OCI-LY1 (cell line): Measurements from ENCODE around the gene ARAP3.

Experiments used
- H2AFZ ChIP-seq: fragments of 200-600 bp; sonication (generic), shearing (Covaris generic); 2 replicates; pipeline ENCODE4 v1.6.0; 2014; ENCODE audit warnings: antibody characterized with exemption, mild to moderate bottlenecking, low read length
- H3F3A ChIP-seq: fragments of 200-600 bp; sonication (generic), shearing (Covaris generic); 2 replicates; pipeline ENCODE4 v1.6.0; 2014; ENCODE audit warnings: mild to moderate bottlenecking, antibody characterized with exemption, low read length, moderate library complexity; ENCODE audit not compliant: insufficient read depth
- H3K27ac ChIP-seq: fragments of 200-600 bp; sonication (generic); 2 replicates; pipeline ENCODE4 v1.5.1; 2014; ENCODE audit warnings: low read length, mixed run types, mild to moderate bottlenecking, low read depth; ENCODE audit not compliant: poor library complexity, severe bottlenecking
- H3K27me3 ChIP-seq: fragments of 200-600 bp; sonication (generic); 2 replicates; pipeline ENCODE4 v1.6.0; 2014; ENCODE audit warnings: antibody characterized with exemption, mild to moderate bottlenecking, low read length, moderate library complexity; ENCODE audit not compliant: insufficient read depth
- H3K36me3 ChIP-seq: fragments of 200-600 bp; sonication (generic); 2 replicates; pipeline ENCODE4 v1.6.1; 2014; ENCODE audit warnings: mild to moderate bottlenecking, antibody characterized with exemption, low read length, moderate library complexity, mixed read lengths; ENCODE audit not compliant: insufficient read depth
- H3K4me1 ChIP-seq: fragments of 200-600 bp; sonication (generic); 2 replicates; pipeline ENCODE4 v1.5.1; 2014; ENCODE audit warnings: mild to moderate bottlenecking, low read length, moderate library complexity; ENCODE audit not compliant: insufficient read depth, severe bottlenecking
- H3K4me2 ChIP-seq: fragments of 200-600 bp; sonication (generic), shearing (Covaris generic); 2 replicates; pipeline ENCODE4 v1.6.1; 2014; ENCODE audit warnings: low read length
- H3K4me3 ChIP-seq: fragments of 200-600 bp; sonication (generic); 2 replicates; pipeline ENCODE4 v1.5.1; 2014; ENCODE audit warnings: low read length, low read depth, mild to moderate bottlenecking, mixed read lengths; ENCODE audit not compliant: poor library complexity, severe bottlenecking
- H3K79me2 ChIP-seq: fragments of 200-600 bp; shearing (Covaris generic); 2 replicates; pipeline ENCODE4 v1.6.1; 2016; ENCODE audit warnings: mixed run types, low read length, mixed read lengths; ENCODE audit not compliant: insufficient read depth
- H3K9ac ChIP-seq: fragments of 200-600 bp; sonication (generic), shearing (Covaris generic); 2 replicates; pipeline ENCODE4 v1.6.1; 2014; ENCODE audit warnings: mild to moderate bottlenecking, low read length, mixed read lengths
- H3K9me2 ChIP-seq: fragments of 200-600 bp; sonication (generic), shearing (Covaris generic); 2 replicates; pipeline ENCODE4 v1.6.1; 2014; ENCODE audit warnings: low read depth, mild to moderate bottlenecking, low read length, mixed read lengths
- H3K9me3 ChIP-seq: fragments of 200-600 bp; shearing (Covaris generic); 2 replicates; pipeline ENCODE4 v1.6.1; 2014; ENCODE audit warnings: low read length, mixed read lengths
- H4K20me1 ChIP-seq: fragments of 200-600 bp; sonication (generic), shearing (Covaris generic); 2 replicates; pipeline ENCODE4 v1.6.0; 2016; ENCODE audit warnings: mild to moderate bottlenecking, low read length; ENCODE audit not compliant: insufficient read depth
- CTCF ChIP-seq: fragments of 200-600 bp; sonication (generic), shearing (Covaris generic); IDR thresholded peaks from 2 replicates; pipeline ENCODE4 v1.5.1; 2017; ENCODE audit warnings: mild to moderate bottlenecking, antibody characterized with exemption, low read length, moderate library complexity, mixed read lengths
- EZH2 ChIP-seq: fragments of 200-600 bp; sonication (generic), shearing (Covaris generic); IDR thresholded peaks from 2 replicates; pipeline ENCODE4 v1.8.0; 2017; ENCODE audit warnings: borderline replicate concordance, mixed run types, mild to moderate bottlenecking, antibody characterized with exemption, low read length, moderate library complexity, mixed read lengths

Gene ARAP3

GRCh38 chr5:141674747-141675146, 7.3 kb downstream of the ARAP3 start:
- H3K9ac ChIP-seq = no peak overlapping the region
- H3F3A ChIP-seq = no peaks in the 10 kb centered on the region

GRCh38 chr5:141672841-141673813, 8.9 kb downstream of the ARAP3 start:
- no peaks in the 10 kb centered on the region for H3K9me3 ChIP-seq
- no peaks in the 10 kb centered on the region for H3K4me1 ChIP-seq
- TF ChIP-seq CTCF (no peak), EZH2 (no peak)
- H3K36me3 ChIP-seq = no peaks in the 10 kb centered on the region
- no peaks in the 10 kb centered on the region for H3K9me2 ChIP-seq
- H3K4me2 ChIP-seq = no peak overlapping the region
- no peak overlapping the region for H3K4me3 ChIP-seq
- no peak overlapping the region for H2AFZ ChIP-seq
- H3K27me3 ChIP-seq = no peaks in the 10 kb centered on the region
- H4K20me1 ChIP-seq = no peaks in the 10 kb centered on the region
- H3K79me2 ChIP-seq = no peaks in the 10 kb centered on the region
- H3K9ac ChIP-seq = no peak overlapping the region
- no peaks in the 10 kb centered on the region for H3F3A ChIP-seq
- no peak overlapping the region for H3K27ac ChIP-seq

More at GRCh38 chr5:141674747-141675146, 7.3 kb downstream of the ARAP3 start:
- H3K4me2 ChIP-seq = no peak overlapping the region
- no peaks in the 10 kb centered on the region for H4K20me1 ChIP-seq
- no peaks in the 10 kb centered on the region for H3K79me2 ChIP-seq
- no peak overlapping the region for H3K4me3 ChIP-seq
- H3K27me3 ChIP-seq = no peaks in the 10 kb centered on the region
- no peak overlapping the region for H2AFZ ChIP-seq
- TF ChIP-seq CTCF (no peak), EZH2 (no peak)
- H3K27ac ChIP-seq = no peak overlapping the region
- H3K9me3 ChIP-seq = no peaks in the 10 kb centered on the region
- H3K9me2 ChIP-seq = no peaks in the 10 kb centered on the region
- H3K36me3 ChIP-seq = no peaks in the 10 kb centered on the region
- no peaks in the 10 kb centered on the region for H3K4me1 ChIP-seq

- Histone ChIP-seq H2AFZ (no peak overlapping the region), H3K9ac (no peak overlapping the region), H3F3A (no peaks in the 10 kb centered on the region), H3K9me2 (no peaks in the 10 kb centered on the region), H3K4me1 (no peaks in the 10 kb centered on the region), H3K36me3 (no peaks in the 10 kb centered on the region), H3K27me3 (no peaks in the 10 kb centered on the region), H3K4me3 (no peak overlapping the region), H3K79me2 (no peaks in the 10 kb centered on the region), H3K27ac (no peak overlapping the region), H3K9me3 (no peaks in the 10 kb centered on the region), H3K4me2 (no peak overlapping the region), H4K20me1 (no peaks in the 10 kb centered on the region)
- no peak for TF ChIP-seq EZH2
- no peak for TF ChIP-seq CTCF
Measured at GRCh38 chr5:141672071-141672840, 9.8 kb downstream of the ARAP3 start.
